ENCODE data around the gene BAMBI. TPM values are rescaled to one million over a fixed set of nuclear protein-coding genes. Genes with fewer than 3 reads are reported as not detected.

Gene BAMBI
- total and polyA plus RNA-seq, 8 donors: 0.85 to 9.1 (median 1.5) TPM; not detected in 3

DNA sequence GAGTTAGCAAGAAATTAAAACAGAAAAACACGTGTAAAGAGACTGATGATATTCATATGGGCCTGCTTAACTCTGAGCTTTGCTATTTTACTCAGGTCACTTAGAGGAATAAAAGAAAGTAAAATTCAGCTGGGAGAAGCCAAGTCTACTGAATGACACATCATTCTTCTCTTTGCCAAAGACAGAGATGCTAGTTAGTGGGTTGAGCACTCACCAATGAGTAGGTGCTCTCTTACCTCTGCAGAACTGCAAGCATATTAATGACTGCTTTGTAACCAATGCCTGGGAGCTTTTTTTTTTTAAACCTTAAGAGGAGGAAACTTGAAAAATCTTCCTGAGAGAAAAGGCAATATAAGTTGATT, 44.8 kb upstream of the BAMBI start:
- no peaks in the 10 kb centered on the region for H3K36me3 ChIP-seq
- peaks cover 0 to 10% (median 4%) of the 10 kb centered on the region in 4 donors for H3K4me1 ChIP-seq
- TF ChIP-seq, protein P1, sequence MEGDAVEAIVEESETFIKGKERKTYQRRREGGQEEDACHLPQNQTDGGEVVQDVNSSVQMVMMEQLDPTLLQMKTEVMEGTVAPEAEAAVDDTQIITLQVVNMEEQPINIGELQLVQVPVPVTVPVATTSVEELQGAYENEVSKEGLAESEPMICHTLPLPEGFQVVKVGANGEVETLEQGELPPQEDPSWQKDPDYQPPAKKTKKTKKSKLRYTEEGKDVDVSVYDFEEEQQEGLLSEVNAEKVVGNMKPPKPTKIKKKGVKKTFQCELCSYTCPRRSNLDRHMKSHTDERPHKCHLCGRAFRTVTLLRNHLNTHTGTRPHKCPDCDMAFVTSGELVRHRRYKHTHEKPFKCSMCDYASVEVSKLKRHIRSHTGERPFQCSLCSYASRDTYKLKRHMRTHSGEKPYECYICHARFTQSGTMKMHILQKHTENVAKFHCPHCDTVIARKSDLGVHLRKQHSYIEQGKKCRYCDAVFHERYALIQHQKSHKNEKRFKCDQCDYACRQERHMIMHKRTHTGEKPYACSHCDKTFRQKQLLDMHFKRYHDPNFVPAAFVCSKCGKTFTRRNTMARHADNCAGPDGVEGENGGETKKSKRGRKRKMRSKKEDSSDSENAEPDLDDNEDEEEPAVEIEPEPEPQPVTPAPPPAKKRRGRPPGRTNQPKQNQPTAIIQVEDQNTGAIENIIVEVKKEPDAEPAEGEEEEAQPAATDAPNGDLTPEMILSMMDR (IDR thresholded peaks at IDR 0.05): no peak
- TF ChIP-seq EP300 (IDR thresholded peaks at IDR 0.05) (no peak), POLR2A (IDR thresholded peaks at IDR 0.05) (no peak), POLR2AphosphoS5 (IDR thresholded peaks at IDR 0.05) (no peak)
- H3K9me3 ChIP-seq: no peaks in the 10 kb centered on the region
- no peak overlapping the region for H3K4me3 ChIP-seq
- no peak for DNase-seq
- 66 to 81% (median 71%) methylated on average over 1 of the region's 1 CpG for whole genome bisulfite sequencing, 5 donors
- H3K27me3 ChIP-seq: peaks cover 0 to 22% (median 0%) of the 10 kb centered on the region in 3 donors
- intact Hi-C loops (cut with DNase I; ENCODE audit: low total_unique reads): no loop called here
- H3K27ac ChIP-seq: no peak overlapping the region

DNA sequence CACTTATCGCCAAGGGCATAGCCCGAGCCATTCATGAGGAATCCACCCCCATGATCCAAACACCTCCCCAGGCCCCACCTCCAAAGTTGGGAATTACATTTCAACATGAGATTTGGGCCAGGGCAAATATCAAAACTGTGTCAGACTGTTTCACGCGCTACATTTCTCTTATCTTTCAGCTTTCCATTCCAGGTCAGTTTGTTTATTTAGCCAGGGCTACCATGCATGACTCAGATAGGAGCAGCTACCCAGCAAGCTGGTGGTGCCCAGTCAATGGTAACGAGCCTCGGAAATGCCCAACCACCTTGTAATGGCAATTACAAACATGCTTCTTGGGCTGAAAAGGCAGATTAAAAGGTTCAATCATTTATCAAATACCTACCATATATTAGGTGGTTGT, 43.6 kb upstream of the BAMBI start:
- no peaks in the 10 kb centered on the region for H3K4me1 ChIP-seq
- H3K9me3 ChIP-seq: no peaks in the 10 kb centered on the region
- 34 to 61% (median 47%) methylated on average over 6 of the region's 6 CpGs for WGBS, 5 donors
- H3K4me3 ChIP-seq: no peak overlapping the region
- no peak overlapping the region for H3K27ac ChIP-seq
- TF ChIP-seq, protein P1 (IDR thresholded peaks at IDR 0.05): no peak
- TF ChIP-seq EP300 (IDR thresholded peaks at IDR 0.05): no peak
- no peak for TF ChIP-seq POLR2A (IDR thresholded peaks at IDR 0.05)
- peak in 1 of 3 donors; percentile 15 for TF ChIP-seq POLR2AphosphoS5 (IDR thresholded peaks at IDR 0.05)
- H3K36me3 ChIP-seq: no peaks in the 10 kb centered on the region
- intact Hi-C loops (cut with DNase I; ENCODE audit: low total_unique reads): no loop called here
- peaks cover 0 to 22% (median 0%) of the 10 kb centered on the region in 3 donors for H3K27me3 ChIP-seq
- no peak for DNase-seq

GRCh38 chr10:28637346-28637745, 40.0 kb upstream of the BAMBI start:
- Histone ChIP-seq H3K36me3 (no peaks in the 10 kb centered on the region), H3K4me1 (no peaks in the 10 kb centered on the region), H3K4me3 (no peak overlapping the region), H3K27ac (no peak overlapping the region), H3K27me3 (no peaks in the 10 kb centered on the region), H3K9me3 (no peaks in the 10 kb centered on the region)
- 58 to 72% (median 66%) methylated on average over 5 of the region's 5 CpGs for WGBS, 5 donors
- intact Hi-C loops (cut with DNase I; ENCODE audit: low total_unique reads): no loop called here
- no peak for DNase-seq
- TF ChIP-seq POLR2AphosphoS5 (IDR thresholded peaks at IDR 0.05) (no peak), EP300 (IDR thresholded peaks at IDR 0.05) (no peak), POLR2A (IDR thresholded peaks at IDR 0.05) (no peak)
- TF ChIP-seq, protein P1 (IDR thresholded peaks at IDR 0.05): no peak

DNA sequence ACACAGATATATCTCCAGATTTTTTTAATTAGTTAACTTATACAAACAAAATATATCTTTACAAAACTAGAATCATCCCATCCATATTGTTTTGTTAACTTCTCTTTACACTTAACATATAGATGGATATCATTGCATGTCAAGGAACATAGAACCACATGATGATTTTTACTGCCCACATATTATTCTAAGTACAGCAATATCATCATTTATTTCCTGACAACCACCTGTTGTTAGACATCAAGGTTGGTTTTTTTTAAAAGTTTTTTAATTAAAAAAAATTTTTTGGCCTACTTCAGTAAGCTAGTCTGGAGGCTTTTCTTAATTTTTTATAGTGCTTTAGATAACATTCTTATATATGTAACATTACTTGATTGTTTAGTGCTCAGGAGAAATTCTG, 38.9 kb upstream of the BAMBI start:
- Histone ChIP-seq H3K27ac (no peak overlapping the region), H3K36me3 (no peaks in the 10 kb centered on the region), H3K4me3 (no peak overlapping the region), H3K27me3 (no peaks in the 10 kb centered on the region), H3K9me3 (no peaks in the 10 kb centered on the region), H3K4me1 (no peaks in the 10 kb centered on the region)
- DNase-seq: no peak
- intact Hi-C loops (cut with DNase I; ENCODE audit: low total_unique reads): no loop called here
- TF ChIP-seq POLR2AphosphoS5 (IDR thresholded peaks at IDR 0.05): no peak
- TF ChIP-seq, protein P1 (IDR thresholded peaks at IDR 0.05): no peak
- no peak for TF ChIP-seq POLR2A (IDR thresholded peaks at IDR 0.05)
- no peak for TF ChIP-seq EP300 (IDR thresholded peaks at IDR 0.05)
